Smooth muscle cell (in vitro differentiated cells): ENCODE measurements around the gene LSM12. TPM values are rescaled to one million over a fixed set of nuclear protein-coding genes. Genes with fewer than 3 reads are reported as not detected.
"Not testable (repeated sequence)": the region's sequence is repeated elsewhere in the genome, so short reads cannot be mapped to it uniquely, and the experiment has no call there.

Experiments used
- DNase-seq: peaks from one replicate; lab custom pipeline; 2025; ENCODE audit not compliant: unreplicated experiment; lab: John Stamatoyannopoulos, UW
- H2AFZ ChIP-seq: fragments of 200-600 bp; sonication (generic); 2 replicates; pipeline ENCODE4 v1.6.0; 2016; ENCODE audit warnings: antibody characterized with exemption, low read depth, mild to moderate bottlenecking
- H3F3A ChIP-seq: fragments of 200-600 bp; sonication (generic); 2 replicates; pipeline ENCODE4 v1.6.0; 2017; ENCODE audit warnings: antibody characterized with exemption, low read depth
- H3K27ac ChIP-seq: fragments of 200-600 bp; sonication (generic); 2 replicates; pipeline ENCODE4 v1.5.1; 2016; ENCODE audit warnings: low read depth, mild to moderate bottlenecking
- H3K27me3 ChIP-seq: fragments of 200-600 bp; sonication (generic); 2 replicates; pipeline ENCODE4 v1.6.1; 2016; ENCODE audit warnings: low read depth, mild to moderate bottlenecking
- H3K36me3 ChIP-seq: fragments of 200-600 bp; sonication (generic); 2 replicates; pipeline ENCODE4 v1.5.1; 2016; ENCODE audit warnings: low read depth
- H3K4me1 ChIP-seq: fragments of 200-600 bp; sonication (generic); 2 replicates; pipeline ENCODE4 v1.5.1; 2016; ENCODE audit warnings: low read depth
- H3K4me2 ChIP-seq: fragments of 200-600 bp; sonication (generic); 2 replicates; pipeline ENCODE4 v1.6.0; 2016; ENCODE audit warnings: mild to moderate bottlenecking
- H3K4me3 ChIP-seq: fragments of 200-600 bp; sonication (generic); 2 replicates; pipeline ENCODE4 v1.5.1; 2016; ENCODE audit warnings: mild to moderate bottlenecking
- H3K79me2 ChIP-seq: fragments of 200-600 bp; sonication (generic); 2 replicates; pipeline ENCODE4 v1.6.0; 2016; ENCODE audit warnings: low read depth, mild to moderate bottlenecking
- H3K9ac ChIP-seq: fragments of 200-600 bp; sonication (generic); 2 replicates; pipeline ENCODE4 v1.6.0; 2016; ENCODE audit warnings: low read depth
- H3K9me3 ChIP-seq: fragments of 200-600 bp; sonication (generic); replicated peaks from 2 replicates; pipeline ENCODE4 v1.5.1; 2016; ENCODE audit warnings: low read depth
- H4K20me1 ChIP-seq: fragments of 200-600 bp; sonication (generic); 2 replicates; pipeline ENCODE4 v1.6.0; 2016; ENCODE audit warnings: low read depth
- CTCF ChIP-seq: fragments of 200-600 bp; sonication (generic); IDR thresholded peaks from 2 replicates; pipeline ENCODE4 v1.5.1; 2017; ENCODE audit warnings: borderline replicate concordance, mild to moderate bottlenecking, antibody characterized with exemption; ENCODE audit not compliant: insufficient read depth, poor library complexity, severe bottlenecking
- WGBS: methylation state at CpG from one replicate; pipeline ENCODE4 v1.1.7; 2016; ENCODE audit warnings: low lambda C conversion rate; 5-methylcytosine and 5-hydroxymethylcytosine counted together
- polyA plus RNA-seq: library from polyadenylated mRNA; unstranded; fragments of >200 nt; fragmentation: Nextera tagmentation; extraction: Ambion mirVana; gene quantifications from 2 replicates; pipeline ENCODE4 v1.2.1, GENCODE V29; 2016
- total RNA-seq: library from RNA; depleted of rRNA; stranded (reverse); fragments of >200 nt; gene quantifications from 2 replicates; pipeline ENCODE4 v1.2.3, GENCODE V29; 2014

LSM12 gene
- total and polyA plus RNA-seq, 2 experiments from 2014 or later = 42.3 to 52.0 TPM

GRCh38 chr17:43998552-43998951 is 67.9 kb downstream of the LSM12 start:
- no peaks in the 10 kb centered on the region for H3K9me3 ChIP-seq
- TF ChIP-seq CTCF = no peak
- H3K4me2 ChIP-seq = no peak overlapping the region
- H3K27ac ChIP-seq = no peak overlapping the region
- no peaks in the 10 kb centered on the region for H4K20me1 ChIP-seq
- H3K4me3 ChIP-seq = no peak overlapping the region
- H3K9ac ChIP-seq = no peak overlapping the region
- no peak overlapping the region for H2AFZ ChIP-seq
- whole genome bisulfite sequencing = 78% methylated on average over 3 of the region's 3 CpGs
- H3K36me3 ChIP-seq = no peaks in the 10 kb centered on the region
- DNase-seq = no peak
- no peaks in the 10 kb centered on the region for H3K4me1 ChIP-seq
- no peaks in the 10 kb centered on the region for H3F3A ChIP-seq
- no peaks in the 10 kb centered on the region for H3K79me2 ChIP-seq
- H3K27me3 ChIP-seq = peaks cover 25% of the 10 kb centered on the region

- H3K27me3 ChIP-seq = peaks cover 21% of the 10 kb centered on the region
- H3K27ac ChIP-seq, H3K9ac ChIP-seq, H3K4me1 ChIP-seq, H3K4me3 ChIP-seq, H3K9me3 ChIP-seq, H2AFZ ChIP-seq, H3K79me2 ChIP-seq, DNase-seq, H3K36me3 ChIP-seq, H4K20me1 ChIP-seq, H3K4me2 ChIP-seq, H3F3A ChIP-seq: not testable (repeated sequence)
- 85% methylated on average over 5 of the region's 5 CpGs for WGBS
Measured at GRCh38 chr17:43997180-43997579, 69.3 kb downstream of the LSM12 start.

GRCh38 chr17:43995150-43995471 is 71.4 kb downstream of the LSM12 start:
- 27% methylated on average over 12 of the region's 12 CpGs for WGBS
- Histone ChIP-seq H3K79me2 (no peaks in the 10 kb centered on the region), H2AFZ (no peak overlapping the region), H3K9me3 (no peaks in the 10 kb centered on the region), H3K4me2 (peak overlapping the region; percentile 91), H3K36me3 (no peaks in the 10 kb centered on the region), H3K27ac (no peak overlapping the region), H3K4me3 (no peak overlapping the region), H3F3A (no peaks in the 10 kb centered on the region), H3K4me1 (no peaks in the 10 kb centered on the region), H4K20me1 (no peaks in the 10 kb centered on the region), H3K9ac (no peak overlapping the region), H3K27me3 (peaks cover 21% of the 10 kb centered on the region)
- no peak for TF ChIP-seq CTCF
- no peak for DNase-seq

- DNase-seq = peak; percentile 41
- Histone ChIP-seq H3K27ac (no peak overlapping the region), H2AFZ (peak overlapping the region; percentile 69), H3K27me3 (peaks cover 21% of the 10 kb centered on the region), H3K36me3 (no peaks in the 10 kb centered on the region), H3K79me2 (no peaks in the 10 kb centered on the region), H3K4me1 (no peaks in the 10 kb centered on the region), H3K9me3 (no peaks in the 10 kb centered on the region), H4K20me1 (no peaks in the 10 kb centered on the region), H3K4me3 (peak overlapping the region; percentile 43), H3K9ac (no peak overlapping the region), H3F3A (no peaks in the 10 kb centered on the region), H3K4me2 (peak overlapping the region; percentile 91)
- peak; percentile 90 for TF ChIP-seq CTCF
- 22% methylated on average over 47 of the region's 52 CpGs for WGBS
Measured at GRCh38 chr17:43994272-43995149, 72.0 kb downstream of the LSM12 start.
